Testis (tissue), 2 donors: Measurements from ENCODE around the gene AGAP2.

ENCODE experiments used
- CTCF ChIP-seq, 3 experiments: fragments of 450-650 bp in 2 of 3; fragments of 200-600 bp in 1 of 3; sonication (generic) in 1 of 3; IDR thresholded peaks; one replicate each; pipeline ENCODE4 v1.5.1; 2016 to 2019; ENCODE audit warnings: antibody characterized with exemption in 3 of 3, mild to moderate bottlenecking in 2 of 3, moderate library complexity in 1 of 3
- POLR2A ChIP-seq: fragments of 450-650 bp; IDR thresholded peaks from one replicate; pipeline ENCODE4 v1.6.1; 2017; ENCODE audit warnings: antibody characterized with exemption, mild to moderate bottlenecking, moderate library complexity

GRCh38 chr12:57734591-57734990 is 4.0 kb downstream of the AGAP2 start:
- TF ChIP-seq CTCF (IDR thresholded peaks at IDR 0.05) (no peak), POLR2A (no peak)
